ENCODE measurements around the gene PTH2.

Gene PTH2

GRCh38 chr19:49419173-49419572 lies 4.1 kb downstream of the PTH2 start:
- Histone ChIP-seq H3K9me3 (ENCODE audit: control insufficient read depth, insufficient read depth, low read length) (no peaks in the 10 kb centered on the region), H3K9ac (ENCODE audit: low read depth, low read length) (no peak overlapping the region), H3K36me3 (ENCODE audit: insufficient read depth, low read length) (no peaks in the 10 kb centered on the region), H3K4me1 (ENCODE audit: insufficient read depth, low read length) (peaks cover 8% of the 10 kb centered on the region; the same call in 1 of the 2 replicates)

GRCh38 chr19:49418511-49418910 lies 4.7 kb downstream of the PTH2 start:
- Histone ChIP-seq H3K36me3 (ENCODE audit: insufficient read depth, low read length) (no peaks in the 10 kb centered on the region), H3K9me3 (ENCODE audit: control insufficient read depth, insufficient read depth, low read length) (no peaks in the 10 kb centered on the region), H3K4me1 (ENCODE audit: insufficient read depth, low read length) (peaks cover 4% of the 10 kb centered on the region; the same call in 1 of the 2 replicates), H3K9ac (ENCODE audit: low read depth, low read length) (no peak overlapping the region)

GRCh38 chr19:49417088-49417487 lies 6.2 kb downstream of the PTH2 start:
- Histone ChIP-seq H3K4me1 (ENCODE audit: insufficient read depth, low read length) (peaks cover 3% of the 10 kb centered on the region; the same call in 1 of the 2 replicates), H3K9me3 (ENCODE audit: control insufficient read depth, insufficient read depth, low read length) (no peaks in the 10 kb centered on the region), H3K9ac (ENCODE audit: low read depth, low read length) (no peak overlapping the region), H3K36me3 (ENCODE audit: insufficient read depth, low read length) (no peaks in the 10 kb centered on the region)

GRCh38 chr19:49415810-49416200 lies 7.4 kb downstream of the PTH2 start:
- Histone ChIP-seq H3K4me1 (ENCODE audit: insufficient read depth, low read length) (peaks cover 3% of the 10 kb centered on the region; the same call in 1 of the 2 replicates), H3K9me3 (ENCODE audit: control insufficient read depth, insufficient read depth, low read length) (no peaks in the 10 kb centered on the region), H3K9ac (ENCODE audit: low read depth, low read length) (no peak overlapping the region), H3K36me3 (ENCODE audit: insufficient read depth, low read length) (no peaks in the 10 kb centered on the region)

GRCh38 chr19:49415102-49415809 lies 8.0 kb downstream of the PTH2 start:
- Histone ChIP-seq H3K4me1 (ENCODE audit: insufficient read depth, low read length) (peaks cover under 1% of the 10 kb centered on the region; the same call in 1 of the 2 replicates), H3K36me3 (ENCODE audit: insufficient read depth, low read length) (no peaks in the 10 kb centered on the region), H3K9me3 (ENCODE audit: control insufficient read depth, insufficient read depth, low read length) (no peaks in the 10 kb centered on the region), H3K9ac (ENCODE audit: low read depth, low read length) (no peak overlapping the region)

GRCh38 chr19:49414256-49414655 lies 9.0 kb downstream of the PTH2 start:
- no peaks in the 10 kb centered on the region; the same call in 1 of the 2 replicates for H3K4me1 ChIP-seq (ENCODE audit: insufficient read depth, low read length)
- H3K36me3 ChIP-seq (ENCODE audit: insufficient read depth, low read length): no peaks in the 10 kb centered on the region
- no peaks in the 10 kb centered on the region for H3K9me3 ChIP-seq (ENCODE audit: control insufficient read depth, insufficient read depth, low read length)
- no peak overlapping the region for H3K9ac ChIP-seq (ENCODE audit: low read depth, low read length)

GRCh38 chr19:49413348-49413747 lies 9.9 kb downstream of the PTH2 start:
- Histone ChIP-seq H3K9me3 (ENCODE audit: control insufficient read depth, insufficient read depth, low read length) (no peaks in the 10 kb centered on the region), H3K9ac (ENCODE audit: low read depth, low read length) (no peak overlapping the region), H3K4me1 (ENCODE audit: insufficient read depth, low read length) (no peaks in the 10 kb centered on the region; the same call in 1 of the 2 replicates), H3K36me3 (ENCODE audit: insufficient read depth, low read length) (no peaks in the 10 kb centered on the region)

GRCh38 chr19:49411681-49412326 lies 11.4 kb downstream of the PTH2 start:
- H3K4me1 ChIP-seq (ENCODE audit: insufficient read depth, low read length): no peaks in the 10 kb centered on the region; the same call in 1 of the 2 replicates
- H3K36me3 ChIP-seq (ENCODE audit: insufficient read depth, low read length): no peaks in the 10 kb centered on the region
- H3K9ac ChIP-seq (ENCODE audit: low read depth, low read length): no peak overlapping the region
- H3K9me3 ChIP-seq (ENCODE audit: control insufficient read depth, insufficient read depth, low read length): no peaks in the 10 kb centered on the region

- no peak overlapping the region for H3K9ac ChIP-seq (ENCODE audit: low read depth, low read length)
These were observed 13.7 kb downstream of the PTH2 start for GRCh38 chr19:49409441-49410029.

GRCh38 chr19:49408816-49409440 lies 14.3 kb downstream of the PTH2 start:
- Histone ChIP-seq H3K9ac (ENCODE audit: low read depth, low read length) (no peak overlapping the region), H3K9me3 (ENCODE audit: control insufficient read depth, insufficient read depth, low read length) (no peaks in the 10 kb centered on the region), H3K36me3 (ENCODE audit: insufficient read depth, low read length) (no peaks in the 10 kb centered on the region), H3K4me1 (ENCODE audit: insufficient read depth, low read length) (no peaks in the 10 kb centered on the region; the same call in 1 of the 2 replicates)

More at GRCh38 chr19:49409441-49410029, 13.7 kb downstream of the PTH2 start:
- Histone ChIP-seq H3K4me1 (ENCODE audit: insufficient read depth, low read length) (no peaks in the 10 kb centered on the region; the same call in 1 of the 2 replicates), H3K36me3 (ENCODE audit: insufficient read depth, low read length) (no peaks in the 10 kb centered on the region), H3K9me3 (ENCODE audit: control insufficient read depth, insufficient read depth, low read length) (no peaks in the 10 kb centered on the region)

- Histone ChIP-seq H3K9me3 (ENCODE audit: control insufficient read depth, insufficient read depth, low read length) (no peaks in the 10 kb centered on the region), H3K4me1 (ENCODE audit: insufficient read depth, low read length) (peaks cover 3% of the 10 kb centered on the region; the same call in 1 of the 2 replicates)
These were observed 15.7 kb downstream of the PTH2 start for GRCh38 chr19:49407482-49408015.

GRCh38 chr19:49407079-49407478 lies 16.2 kb downstream of the PTH2 start:
- Histone ChIP-seq H3K4me1 (ENCODE audit: insufficient read depth, low read length) (peaks cover 3% of the 10 kb centered on the region; the same call in 1 of the 2 replicates), H3K9me3 (ENCODE audit: control insufficient read depth, insufficient read depth, low read length) (no peaks in the 10 kb centered on the region), H3K36me3 (ENCODE audit: insufficient read depth, low read length) (no peaks in the 10 kb centered on the region), H3K9ac (ENCODE audit: low read depth, low read length) (no peak overlapping the region)

More at GRCh38 chr19:49407482-49408015, 15.7 kb downstream of the PTH2 start:
- H3K9ac ChIP-seq (ENCODE audit: low read depth, low read length): no peak overlapping the region
- no peaks in the 10 kb centered on the region for H3K36me3 ChIP-seq (ENCODE audit: insufficient read depth, low read length)

- no peaks in the 10 kb centered on the region for H3K36me3 ChIP-seq (ENCODE audit: insufficient read depth, low read length)
- H3K4me1 ChIP-seq (ENCODE audit: insufficient read depth, low read length): peaks cover 3% of the 10 kb centered on the region; the same call in 1 of the 2 replicates
- H3K9ac ChIP-seq (ENCODE audit: low read depth, low read length): no peak overlapping the region
- H3K9me3 ChIP-seq (ENCODE audit: control insufficient read depth, insufficient read depth, low read length): no peaks in the 10 kb centered on the region
These were observed 19.6 kb downstream of the PTH2 start for GRCh38 chr19:49403404-49404187.
